HepG2 (cell line): Measurements from ENCODE around the gene CLASP1. TPM values are rescaled to one million over a fixed set of nuclear protein-coding genes. Genes with fewer than 3 reads are reported as not detected.
A peak's percentile ranks its signal among the peaks of the same experiment; 100 is the strongest.

Source experiments
- ARID4A ChIP-seq: sonication (generic); formaldehyde crosslinking; IDR thresholded peaks from 2 replicates; pipeline ENCODE4 v1.5.0; 2020; ENCODE audit warnings: mild to moderate bottlenecking, missing genetic modification reagents, borderline replicate concordance
- BCL3 ChIP-seq: sonication (generic); formaldehyde crosslinking; IDR thresholded peaks from 2 replicates; pipeline ENCODE4 v1.5.1; 2020; ENCODE audit warnings: mild to moderate bottlenecking, missing genetic modification reagents, moderate library complexity
- BRD4 ChIP-seq: sonication (generic); formaldehyde crosslinking; IDR thresholded peaks from 2 replicates; pipeline ENCODE4 v1.4.0; 2020; ENCODE audit warnings: missing genetic modification reagents
- CREBL2 ChIP-seq: sonication (generic); formaldehyde crosslinking; IDR thresholded peaks from 2 replicates; pipeline ENCODE4 v1.8.1; 2023; ENCODE audit warnings: missing genetic modification reagents, mild to moderate bottlenecking, borderline replicate concordance
- HBP1 ChIP-seq: IDR thresholded peaks from 2 replicates; pipeline ENCODE4 v1.6.1; 2016; ENCODE audit warnings: low read depth, control low read depth
- MYPOP ChIP-seq: sonication (generic); formaldehyde crosslinking; IDR thresholded peaks from 2 replicates; pipeline ENCODE4 v1.8.1; 2023; ENCODE audit warnings: mild to moderate bottlenecking, moderate library complexity, missing genetic modification reagents
- NFATC3 ChIP-seq: sonication (generic); formaldehyde crosslinking; IDR thresholded peaks from 2 replicates; pipeline ENCODE4 v1.5.1; 2020; ENCODE audit warnings: mild to moderate bottlenecking, missing genetic modification reagents
- NONO ChIP-seq, 2 experiments: fragments of 450-650 bp in 1 of 2; sonication (generic) in 1 of 2; formaldehyde crosslinking in 1 of 2; IDR thresholded peaks in 1 of 2; conservative IDR thresholded peaks in 1 of 2; 2 replicates each; pipeline versions ENCODE4 v1.6.1 to v1.8.0; 2017 to 2022; ENCODE audit warnings: mild to moderate bottlenecking in 1 of 2, missing genetic modification reagents in 1 of 2, moderate library complexity in 1 of 2
- PAWR ChIP-seq: sonication (generic); formaldehyde crosslinking; IDR thresholded peaks from 2 replicates; pipeline ENCODE4 v1.4.0; 2020; ENCODE audit warnings: missing genetic modification reagents, mild to moderate bottlenecking, borderline replicate concordance
- POLR2AphosphoS5 ChIP-seq: IDR thresholded peaks from 2 replicates; pipeline ENCODE4 v1.6.1; 2012; ENCODE audit warnings: low read depth, low read length
- SAP130 ChIP-seq: IDR thresholded peaks from 2 replicates; pipeline ENCODE4 v1.6.1; 2016; ENCODE audit warnings: low read depth
- SNAI1 ChIP-seq: sonication (generic); formaldehyde crosslinking; IDR thresholded peaks from 2 replicates; pipeline ENCODE4 v1.5.0; 2020; ENCODE audit warnings: mild to moderate bottlenecking, missing genetic modification reagents, borderline replicate concordance
- TBX2 ChIP-seq: sonication (generic); formaldehyde crosslinking; IDR thresholded peaks from 2 replicates; pipeline ENCODE4 v1.5.0; 2020; ENCODE audit warnings: missing genetic modification reagents, mild to moderate bottlenecking, borderline replicate concordance
- ZFP82 ChIP-seq: sonication (generic); formaldehyde crosslinking; IDR thresholded peaks from 2 replicates; pipeline ENCODE4 v1.5.1; 2020; ENCODE audit warnings: mild to moderate bottlenecking, missing genetic modification reagents, borderline replicate concordance
- ZNF512 ChIP-seq: sonication (generic); formaldehyde crosslinking; IDR thresholded peaks from 2 replicates; pipeline ENCODE4 v1.4.0; 2020; ENCODE audit warnings: mild to moderate bottlenecking, missing genetic modification reagents
- ZNF564 ChIP-seq: sonication (generic); formaldehyde crosslinking; IDR thresholded peaks from 2 replicates; pipeline ENCODE4 v1.8.1; 2023; ENCODE audit warnings: mild to moderate bottlenecking, missing genetic modification reagents
- ZNF773 ChIP-seq: sonication (generic); formaldehyde crosslinking; IDR thresholded peaks from 2 replicates; pipeline ENCODE4 v1.4.0; 2020; ENCODE audit warnings: missing genetic modification reagents, borderline replicate concordance
- ZSCAN29 ChIP-seq: sonication (generic); formaldehyde crosslinking; conservative IDR thresholded peaks from 2 replicates; pipeline ENCODE4 v1.4.0; 2020; ENCODE audit warnings: mild to moderate bottlenecking, missing genetic modification reagents
- ZSCAN30 ChIP-seq: sonication (generic); formaldehyde crosslinking; IDR thresholded peaks from 2 replicates; pipeline ENCODE4 v1.5.0; 2020; ENCODE audit warnings: mild to moderate bottlenecking, missing genetic modification reagents
- polyA plus RNA-seq, 8 experiments: library from polyadenylated mRNA; depleted of rRNA in 3 of 8; stranded (reverse) in 7 of 8; unstranded in 1 of 8; fragments of >200 nt; fragmentation: Illumina TruSeq in 4 of 8; extraction: Trizol in 4 of 8; gene quantifications; 2 replicates each; pipeline versions ENCODE4 v1.2.1 to v1.2.3, GENCODE V29; 2011 to 2016; ENCODE audit warnings: low read depth in 4 of 8, missing spikeins in 1 of 8, mixed read lengths in 1 of 8; ENCODE audit not compliant: insufficient read depth in 1 of 8
- total RNA-seq, 5 experiments: library from RNA; depleted of rRNA; stranded (reverse); fragments of >200 nt; fragmentation: Illumina TruSeq; extraction: Trizol; gene quantifications; 2 replicates each; pipeline ENCODE4 v1.2.3, GENCODE V29; 2016; ENCODE audit warnings: low read depth in 1 of 5

CLASP1 gene
- total and polyA plus RNA-seq, 2 of the 13 experiments (the other 11 are each of a cell fraction or from before 2014, with no cell fraction given): 11.7 to 47.9 TPM

- TF ChIP-seq ARID4A (CRISPR knock-in tag) (0 out of 2 replicates have a peak, but pooled peaks have one; percentile 9), ZNF564 (CRISPR knock-in tag) (peak; percentile 46; the same call in 1 of the 2 replicates), ZNF773 (no peak), POLR2AphosphoS5 (no peak; the same call in 1 of the 2 replicates), HBP1 (CRISPR knock-in tag) (peak; percentile 76), MYPOP (CRISPR knock-in tag) (0 out of 2 replicates have a peak, but pooled peaks have one; percentile 48), ZSCAN29 (CRISPR knock-in tag) (0 out of 2 replicates have a peak, but pooled peaks have one; percentile 16), SNAI1 (CRISPR knock-in tag) (peak; percentile 31; the same call in 1 of the 2 replicates), NONO (IDR thresholded peaks at IDR 0.05) (no peak), NONO (CRISPR knock-in tag; conservative IDR thresholded peaks at IDR 0.05) (peak; percentile 54), NFATC3 (CRISPR knock-in tag) (0 out of 2 replicates have a peak, but pooled peaks have one; percentile 25), SAP130 (CRISPR knock-in tag) (0 out of 2 replicates have a peak, but pooled peaks have one; percentile 5), BRD4 (CRISPR knock-in tag) (no peak), CREBL2 (CRISPR knock-in tag) (peak; percentile 75; the same call in 1 of the 2 replicates), ZFP82 (CRISPR knock-in tag) (peak; percentile 35), PAWR (CRISPR knock-in tag) (no peak), TBX2 (CRISPR knock-in tag) (no peak), BCL3 (CRISPR knock-in tag) (peak; percentile 43; the same call in 1 of the 2 replicates), ZNF512 (CRISPR knock-in tag) (peak; percentile 20; the same call in 1 of the 2 replicates), ZSCAN30 (0 out of 2 replicates have a peak, but pooled peaks have one; percentile 0)
Observed at GRCh38 chr2:121649149-121649595, at the start of gene CLASP1 (continued).
